HG03060 (cell line): Measurements from ENCODE around the gene KRTAP10-6.
"Not testable (repeated sequence)": the region's sequence is repeated elsewhere in the genome, so short reads cannot be mapped to it uniquely, and the experiment has no call there.

Experiments used
- ATAC-seq: cut with Tn5 transposase; IDR thresholded peaks from one replicate; pipeline ENCODE4 v1.9.1; 2021; ENCODE audit warnings: low read depth, moderate number of reproducible peaks; ENCODE audit not compliant: unreplicated experiment

Gene KRTAP10-6, protein sequence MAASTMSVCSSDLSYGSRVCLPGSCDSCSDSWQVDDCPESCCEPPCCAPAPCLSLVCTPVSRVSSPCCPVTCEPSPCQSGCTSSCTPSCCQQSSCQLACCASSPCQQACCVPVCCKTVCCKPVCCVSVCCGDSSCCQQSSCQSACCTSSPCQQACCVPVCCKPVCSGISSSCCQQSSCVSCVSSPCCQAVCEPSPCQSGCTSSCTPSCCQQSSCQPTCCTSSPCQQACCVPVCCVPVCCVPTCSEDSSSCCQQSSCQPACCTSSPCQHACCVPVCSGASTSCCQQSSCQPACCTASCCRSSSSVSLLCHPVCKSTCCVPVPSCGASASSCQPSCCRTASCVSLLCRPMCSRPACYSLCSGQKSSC

GRCh38 chr21:44592446-44593311 lies at the start of gene KRTAP10-6:
KRTAP10-6 (minus strand) TSS chr21:44592505; CDS start chr21:44592484, 21 bp downstream.
- no peak for ATAC-seq

DNA sequence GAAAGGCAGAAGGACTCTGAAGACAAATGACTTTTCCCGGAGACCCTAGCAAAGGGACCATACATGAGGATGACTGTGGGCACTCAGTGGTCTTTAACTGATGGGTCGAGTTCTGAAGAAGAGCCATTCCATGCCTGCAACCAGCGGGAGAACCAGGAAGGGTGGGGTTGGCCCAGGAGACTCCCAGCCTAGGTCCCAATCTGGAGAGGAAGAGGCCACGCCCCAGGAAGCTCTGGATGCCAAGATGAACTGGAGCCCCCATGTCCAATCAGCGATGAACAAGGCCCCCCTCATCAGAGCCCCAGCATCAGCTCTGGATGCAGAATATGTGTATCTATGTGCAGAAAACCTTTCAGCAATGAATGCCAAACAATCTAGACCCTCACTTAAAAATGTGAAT lies 48.5 kb upstream of the KRTAP10-6 start:
- ATAC-seq = no peak

- ATAC-seq = no peak
Measured at GRCh38 chr21:44639331-44639655, 47.0 kb upstream of the KRTAP10-6 start.

- not testable (repeated sequence) for ATAC-seq
Measured at GRCh38 chr21:44638506-44639330, 46.4 kb upstream of the KRTAP10-6 start.

DNA sequence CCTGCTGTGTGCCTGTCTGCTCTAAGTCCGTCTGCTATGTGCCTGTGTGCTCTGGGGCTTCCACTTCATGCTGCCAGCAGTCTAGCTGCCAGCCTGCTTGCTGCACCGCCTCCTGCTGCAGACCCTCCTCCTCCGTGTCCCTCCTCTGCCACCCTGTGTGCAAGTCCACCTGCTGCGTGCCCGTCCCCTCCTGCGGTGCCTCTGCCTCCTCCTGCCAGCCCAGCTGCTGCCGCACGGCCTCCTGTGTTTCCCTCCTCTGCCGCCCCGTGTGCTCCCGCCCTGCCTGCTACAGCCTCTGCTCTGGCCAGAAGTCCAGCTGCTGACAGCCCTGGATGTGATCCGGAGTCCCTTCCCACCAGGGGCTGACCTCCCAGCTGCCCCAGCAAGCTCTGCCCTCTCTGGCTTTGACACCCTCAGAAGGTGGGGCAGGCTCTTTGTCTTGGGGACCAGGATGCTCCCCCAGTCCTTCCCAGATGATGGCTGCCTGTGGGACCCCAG lies 45.6 kb upstream of the KRTAP10-6 start:
- ATAC-seq = not testable (repeated sequence)

GRCh38 chr21:44637018-44637850 lies 44.9 kb upstream of the KRTAP10-6 start, which contains the start of gene KRTAP10-10:
KRTAP10-10 (plus strand) TSS chr21:44637356; CDS start chr21:44637418, 62 bp downstream.
- no peak for ATAC-seq

DNA sequence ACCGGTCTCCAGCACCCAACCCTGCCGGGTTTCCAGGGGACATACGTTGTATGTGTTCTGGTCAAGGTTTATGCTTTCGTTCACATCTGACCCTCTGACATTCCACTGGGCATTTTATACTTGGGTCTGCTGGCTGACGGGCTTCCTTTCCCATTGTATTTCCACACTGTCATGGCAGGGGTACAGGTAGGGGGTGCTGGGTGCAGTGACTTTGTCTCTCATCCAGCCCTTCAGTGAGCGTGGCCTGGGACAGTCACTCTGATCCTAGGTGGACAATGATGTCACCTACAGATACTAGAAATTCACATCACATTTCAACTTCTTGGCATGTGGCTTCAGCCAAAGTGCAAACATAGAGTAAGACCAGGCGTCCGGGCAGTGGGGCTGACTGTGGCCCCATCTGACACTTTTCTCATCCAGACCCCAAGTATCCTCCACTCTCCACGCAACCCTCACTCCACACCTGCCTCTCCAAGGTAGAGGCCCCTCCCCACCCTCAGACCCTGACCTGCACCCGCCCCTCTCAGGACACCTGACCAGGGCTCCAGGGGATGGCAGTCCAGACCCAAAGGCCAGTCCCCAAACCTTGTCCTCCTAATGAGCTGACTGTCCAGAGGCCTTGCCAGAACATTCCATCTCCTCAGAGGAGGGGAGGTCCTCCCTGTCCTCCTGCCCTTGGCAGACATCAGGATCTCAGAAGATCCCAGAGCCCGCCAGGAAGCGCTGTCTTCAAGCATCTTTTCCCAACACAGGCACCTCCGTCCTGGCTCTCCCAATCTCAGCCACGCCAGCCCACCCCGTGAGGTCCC lies 44.1 kb upstream of the KRTAP10-6 start:
- ATAC-seq = no peak

DNA sequence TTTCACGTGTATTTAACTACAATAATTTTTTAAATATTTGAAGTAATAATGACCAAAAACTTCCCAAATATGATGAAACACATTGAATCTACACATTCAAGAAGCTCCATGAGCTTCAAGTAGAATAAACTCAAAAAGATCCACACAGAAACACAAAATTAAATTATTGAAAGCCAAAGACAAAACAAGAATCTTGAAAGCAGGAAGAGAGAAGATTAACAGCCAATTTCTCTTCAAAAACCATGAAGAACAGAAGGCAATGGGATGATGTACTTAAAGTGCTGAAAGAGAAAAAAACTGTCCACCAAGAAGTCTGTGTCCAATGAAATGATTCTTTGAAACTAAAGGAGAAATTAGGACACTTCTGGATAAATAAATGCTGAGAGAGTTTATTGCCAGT lies 39.8 kb upstream of the KRTAP10-6 start:
- no peak for ATAC-seq

GRCh38 chr21:44630440-44630839 lies 38.1 kb upstream of the KRTAP10-6 start:
- no peak for ATAC-seq

GRCh38 chr21:44628707-44629391 lies 36.5 kb upstream of the KRTAP10-6 start:
- ATAC-seq = no peak

DNA sequence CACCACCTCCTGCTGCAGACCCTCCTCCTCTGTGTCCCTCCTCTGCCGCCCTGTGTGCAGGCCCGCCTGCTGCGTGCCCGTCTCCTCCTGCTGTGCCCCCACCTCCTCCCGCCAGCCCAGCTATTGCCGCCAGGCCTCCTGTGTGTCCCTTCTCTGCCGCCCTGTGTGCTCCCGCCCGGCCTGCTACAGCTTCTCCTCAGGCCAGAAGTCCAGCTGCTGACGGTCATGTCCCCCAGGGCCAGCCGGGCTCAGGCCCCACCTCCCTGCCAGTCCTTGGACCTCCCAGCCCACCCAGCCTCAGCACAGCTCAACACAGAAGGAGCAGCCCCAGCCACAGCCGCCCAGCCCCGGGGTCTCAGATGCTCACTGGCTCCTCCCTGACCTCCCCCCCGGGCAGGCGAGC lies 35.5 kb upstream of the KRTAP10-6 start:
- not testable (repeated sequence) for ATAC-seq

GRCh38 chr21:44627181-44627822 lies 35.0 kb upstream of the KRTAP10-6 start:
- not testable (repeated sequence) for ATAC-seq

- no peak for ATAC-seq
Measured at GRCh38 chr21:44626673-44627143, 34.4 kb upstream of the KRTAP10-6 start, which contains the start of gene KRTAP10-9. KRTAP10-9 (plus strand) TSS chr21:44627093; CDS start chr21:44627172, 79 bp downstream.

DNA sequence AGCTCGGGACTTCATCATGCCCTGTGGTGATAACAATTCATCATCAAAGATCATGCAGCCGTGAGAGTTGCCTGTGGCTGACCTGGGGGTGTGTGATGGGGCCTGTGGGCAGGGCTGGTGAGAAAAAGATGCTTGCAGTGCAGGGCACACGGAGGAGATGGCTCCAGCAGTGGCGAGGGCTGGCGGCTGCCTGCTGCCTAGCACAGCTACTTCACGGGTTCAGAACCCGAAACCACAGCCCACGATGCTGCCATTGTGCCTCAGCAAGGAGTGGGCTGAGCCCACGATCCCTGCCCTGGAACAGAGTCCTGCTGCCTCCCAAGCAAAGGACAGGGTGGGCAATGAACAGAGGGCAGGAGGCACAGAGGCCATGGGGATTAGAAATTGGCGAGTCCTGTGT lies 34.0 kb upstream of the KRTAP10-6 start:
- no peak for ATAC-seq

DNA sequence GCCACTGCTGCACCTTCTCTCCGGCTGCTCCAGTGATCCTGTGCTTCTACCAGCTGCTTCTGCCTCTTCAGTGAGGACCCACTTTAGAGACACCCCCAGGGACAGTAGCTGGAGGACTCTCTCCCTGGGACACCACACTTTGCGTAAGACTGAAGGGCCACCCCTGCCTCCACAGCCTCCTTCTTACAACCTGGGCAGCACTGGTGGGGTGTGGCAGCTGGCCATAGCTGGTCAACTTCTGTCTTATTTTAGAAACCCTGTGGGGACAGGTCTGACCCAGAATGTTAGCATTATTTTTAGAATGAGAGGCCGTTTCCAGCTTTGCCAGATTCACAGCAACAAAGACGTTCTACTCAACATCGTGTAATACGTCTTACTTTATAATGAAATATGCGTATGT lies 33.5 kb upstream of the KRTAP10-6 start:
- ATAC-seq = no peak

- ATAC-seq = no peak
Measured at GRCh38 chr21:44623575-44623974, 31.3 kb upstream of the KRTAP10-6 start.

DNA sequence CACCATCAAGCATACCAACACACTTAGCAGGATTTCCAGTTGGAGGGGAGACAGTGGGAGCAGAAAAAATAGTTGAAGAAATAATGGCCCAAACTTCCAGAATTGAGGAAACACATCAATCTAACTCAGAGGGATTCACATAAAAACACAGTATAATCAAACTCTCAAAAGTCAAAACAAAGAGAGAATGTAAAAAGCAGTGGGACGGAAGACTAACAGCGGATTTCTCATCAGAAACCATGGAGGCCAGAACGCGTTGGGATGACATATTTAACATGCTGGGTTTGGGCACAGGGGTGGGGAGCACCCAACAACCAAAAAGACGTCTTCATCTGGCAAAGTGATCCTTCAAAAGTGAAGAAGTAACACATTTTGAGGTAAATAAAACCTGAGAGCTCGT lies 27.6 kb upstream of the KRTAP10-6 start:
- no peak for ATAC-seq

DNA sequence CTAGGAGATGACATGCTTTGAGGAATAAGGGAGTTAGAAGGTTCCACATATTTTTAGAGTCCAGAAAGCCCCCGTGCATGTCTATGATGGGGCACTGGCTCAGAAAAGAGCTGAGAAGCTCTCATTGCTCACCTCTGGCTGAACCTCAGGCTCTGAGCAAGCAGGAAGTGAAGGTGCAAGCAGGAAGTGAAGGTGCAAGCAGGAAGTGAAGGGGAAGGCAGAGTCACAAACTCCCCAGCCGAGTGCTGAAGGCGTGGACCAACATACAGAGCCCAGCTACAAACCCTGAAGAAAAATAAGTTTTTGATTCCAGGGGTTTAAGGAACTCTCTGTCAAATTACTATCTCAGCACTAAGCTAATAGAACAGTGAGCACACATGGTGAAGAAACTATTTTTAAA lies 26.6 kb upstream of the KRTAP10-6 start:
- no peak for ATAC-seq
